HG02973 (cell line): Measurements from ENCODE around the gene IL3RA.
"Not testable (repeated sequence)": the region's sequence is repeated elsewhere in the genome, so short reads cannot be mapped to it uniquely, and the experiment has no call there.

Experiments
- ATAC-seq: cut with Tn5 transposase; IDR thresholded peaks from one replicate; pipeline ENCODE4 v1.9.1; 2021; ENCODE audit warnings: moderate library complexity; ENCODE audit not compliant: unreplicated experiment

IL3RA gene

GRCh38 chrX:1336331-1336943, at the start of gene IL3RA:
TSS of gene IL3RA (plus strand) at chrX:1336785. CDS start at chrX:1341766, 4,981 bp downstream.
- peak; percentile 53 for ATAC-seq

DNA sequence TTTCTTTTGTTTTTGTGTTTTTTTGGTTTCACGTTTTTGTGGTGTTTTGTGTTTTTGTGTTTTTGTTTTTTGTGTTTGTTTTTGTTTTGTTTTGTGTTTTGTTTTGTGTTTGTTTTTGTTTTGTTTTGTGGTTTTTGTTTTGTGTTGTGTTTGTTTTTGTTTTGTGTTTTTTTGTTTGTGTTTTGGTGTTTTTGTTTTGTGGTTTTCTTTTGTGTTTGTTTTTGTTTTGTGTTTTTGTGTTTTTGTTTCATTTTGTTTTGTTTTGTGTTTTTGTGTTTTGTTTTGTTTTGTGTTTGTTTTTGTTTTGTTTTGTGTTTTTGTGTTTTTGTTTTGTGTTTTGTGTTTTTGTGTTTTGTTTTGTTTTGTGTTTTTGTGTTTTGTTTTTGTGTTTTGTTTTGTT, 47.0 kb upstream of the IL3RA start:
- ATAC-seq, result no peak

DNA sequence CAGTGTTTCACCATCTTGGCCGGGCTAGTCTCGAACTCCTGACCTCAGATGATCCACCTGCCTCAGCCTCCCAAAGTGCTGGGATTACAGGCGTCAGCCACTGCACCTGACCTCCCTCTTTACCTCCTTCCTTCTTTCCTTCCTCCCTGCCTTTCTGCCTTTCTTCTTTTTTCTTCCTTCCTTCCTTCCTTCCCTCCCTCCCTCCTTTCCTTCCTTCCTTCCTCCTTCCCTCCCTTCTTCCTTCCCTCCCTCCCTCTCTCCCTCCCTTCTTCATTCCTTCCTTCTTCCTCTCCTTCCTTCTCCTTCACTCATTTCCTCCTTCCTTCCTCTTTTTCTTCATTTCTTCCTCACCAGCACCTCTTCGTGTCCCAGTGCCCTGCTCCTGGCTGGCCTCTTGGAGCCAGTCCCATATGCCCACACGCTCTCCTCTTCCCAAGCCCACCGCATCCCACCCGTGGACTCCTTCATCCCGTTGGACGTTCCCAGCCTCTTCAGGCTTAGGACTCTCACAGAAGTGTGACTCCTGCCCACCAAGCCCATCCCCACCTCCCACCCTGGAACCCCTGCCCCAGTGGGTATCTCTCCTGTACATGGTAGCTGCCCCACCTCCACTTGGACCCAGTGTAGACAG, 45.4 kb upstream of the IL3RA start:
- ATAC-seq, result no peak

DNA sequence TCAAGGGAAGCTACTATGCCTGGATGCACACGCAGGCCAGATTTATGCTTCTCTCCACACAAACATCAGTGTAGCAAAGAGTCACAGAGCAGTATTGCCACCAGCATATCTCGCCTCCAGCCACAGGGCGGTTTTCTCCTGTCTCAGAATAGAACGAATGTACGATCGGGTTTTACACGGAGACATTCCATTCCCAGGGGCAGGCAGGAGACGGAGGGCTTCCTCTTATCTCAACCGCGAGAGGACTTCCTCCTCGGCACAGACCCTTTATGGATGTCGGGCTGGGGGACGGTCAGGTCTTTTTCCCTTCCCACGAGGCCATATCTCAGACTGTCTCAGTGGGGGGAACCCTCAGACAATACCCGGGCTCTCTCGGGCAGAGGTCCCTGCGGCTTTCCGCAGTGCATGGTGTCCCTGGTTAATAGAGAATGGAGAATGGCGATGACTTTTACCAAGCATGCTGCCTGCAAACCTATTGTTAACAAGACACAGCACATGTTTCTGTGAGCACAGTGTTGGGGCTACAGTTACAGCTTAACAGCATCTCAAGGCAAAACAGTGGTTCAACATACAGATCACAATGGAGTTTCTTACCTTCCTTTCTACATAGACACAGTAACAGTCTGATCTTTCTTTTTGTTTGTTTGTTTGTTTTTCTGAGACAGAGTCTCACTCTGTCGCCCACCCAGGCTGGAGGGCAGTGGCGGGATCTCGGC, 43.9 kb upstream of the IL3RA start:
- ATAC-seq, result no peak

DNA sequence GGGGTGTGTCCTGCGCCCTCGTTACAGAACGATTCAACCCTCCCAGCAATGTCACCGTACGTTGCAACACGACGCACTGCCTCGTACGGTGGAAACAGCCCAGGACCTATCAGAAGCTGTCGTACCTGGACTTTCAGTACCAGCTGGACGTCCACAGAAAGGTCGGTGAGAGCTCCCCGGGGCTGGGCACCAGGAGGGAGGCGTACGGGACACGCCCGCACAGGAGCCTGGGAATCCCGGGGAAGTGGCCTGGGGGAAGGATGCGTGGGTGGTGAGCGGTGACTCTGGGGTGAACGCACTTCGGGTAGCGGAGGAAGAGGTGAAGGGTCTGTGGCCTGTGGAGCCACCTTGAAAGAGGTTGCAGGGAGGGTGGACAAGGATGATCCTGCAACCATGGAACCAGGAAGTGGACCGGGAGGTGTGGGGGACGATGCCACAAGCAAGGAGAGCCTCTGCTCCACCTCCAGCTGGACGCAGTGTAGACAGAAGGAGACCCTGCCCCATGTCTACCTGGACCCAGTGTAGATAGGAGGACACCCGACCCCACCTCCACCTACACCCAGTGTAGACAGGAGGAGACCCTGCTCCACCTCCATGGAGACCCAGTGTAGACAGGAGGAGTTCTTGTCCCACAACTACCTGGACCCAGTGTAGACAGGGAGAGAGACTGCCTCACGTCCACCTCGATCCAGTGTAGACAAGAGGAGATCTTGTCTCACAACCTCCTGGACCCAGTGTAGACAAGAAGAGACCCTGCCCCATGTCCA, 42.1 kb upstream of the IL3RA start:
- no peak for ATAC-seq

- no peak for ATAC-seq
These were observed 41.0 kb upstream of the IL3RA start for GRCh38 chrX:1295550-1295949.

- ATAC-seq, result not testable (repeated sequence)
These were observed 39.0 kb upstream of the IL3RA start for GRCh38 chrX:1297591-1297990.

- no peak for ATAC-seq
These were observed 36.1 kb upstream of the IL3RA start for GRCh38 chrX:1300449-1300848.

GRCh38 chrX:1305411-1305810, 31.2 kb upstream of the IL3RA start:
- ATAC-seq, result no peak

- ATAC-seq, result no peak
These were observed 29.5 kb upstream of the IL3RA start for GRCh38 chrX:1306909-1307625.

DNA sequence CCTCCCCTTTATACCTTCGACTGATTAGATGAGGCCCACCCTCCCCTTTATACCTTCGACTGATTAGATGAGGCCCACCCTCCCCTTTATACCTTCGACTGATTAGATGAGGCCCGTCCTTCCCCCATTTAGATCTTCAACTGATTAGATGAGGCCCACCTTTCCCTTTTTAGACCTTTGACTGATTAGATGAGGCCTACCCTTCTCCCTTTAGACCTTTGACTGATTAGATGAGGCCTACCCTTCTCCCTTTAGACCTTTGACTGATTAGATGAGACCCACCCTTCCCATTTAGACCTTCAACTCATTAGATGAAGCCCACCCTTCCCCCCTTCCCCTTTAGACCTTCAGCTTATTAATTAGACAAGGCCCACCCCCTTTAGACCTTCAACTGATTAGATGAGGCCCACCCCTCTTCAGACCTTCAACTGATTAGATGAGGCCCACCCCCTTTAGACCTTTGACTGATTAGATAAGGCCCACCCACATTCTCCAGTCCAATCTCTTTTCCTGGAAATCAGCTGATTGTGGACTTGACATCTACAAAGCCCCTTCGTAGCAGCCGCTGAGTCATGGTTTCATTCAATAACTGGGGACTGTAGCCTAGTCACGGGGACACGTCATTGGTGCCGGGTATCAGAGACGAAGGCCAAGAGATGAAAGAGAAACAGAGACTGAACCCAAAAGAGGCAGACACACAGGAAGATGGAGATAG, 28.8 kb upstream of the IL3RA start:
- ATAC-seq, result no peak

GRCh38 chrX:1308476-1308875, 28.1 kb upstream of the IL3RA start:
- ATAC-seq, result no peak

GRCh38 chrX:1308917-1309316, 27.7 kb upstream of the IL3RA start:
- ATAC-seq, result not testable (repeated sequence)

GRCh38 chrX:1313788-1314187, 22.8 kb upstream of the IL3RA start:
- no peak for ATAC-seq

DNA sequence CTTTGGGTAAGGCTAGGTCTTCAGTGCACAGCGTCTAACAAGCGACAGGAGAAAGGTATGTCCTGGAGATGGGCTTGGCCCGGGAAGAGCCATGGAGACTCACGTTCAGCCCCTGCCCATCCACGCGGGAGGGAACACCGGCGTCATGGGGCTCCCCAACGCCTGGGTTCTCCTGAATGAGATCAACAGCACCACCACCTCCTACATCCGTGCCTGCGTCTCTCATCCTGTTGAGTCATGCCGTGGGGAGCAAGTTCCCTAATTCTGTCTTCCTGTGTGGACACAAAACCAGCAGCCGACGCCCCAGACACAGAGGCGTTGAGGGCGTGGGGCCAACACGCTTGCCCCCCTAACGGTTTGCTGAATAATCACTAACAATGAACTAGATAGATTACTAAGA, 20.1 kb upstream of the IL3RA start:
- ATAC-seq, result no peak

DNA sequence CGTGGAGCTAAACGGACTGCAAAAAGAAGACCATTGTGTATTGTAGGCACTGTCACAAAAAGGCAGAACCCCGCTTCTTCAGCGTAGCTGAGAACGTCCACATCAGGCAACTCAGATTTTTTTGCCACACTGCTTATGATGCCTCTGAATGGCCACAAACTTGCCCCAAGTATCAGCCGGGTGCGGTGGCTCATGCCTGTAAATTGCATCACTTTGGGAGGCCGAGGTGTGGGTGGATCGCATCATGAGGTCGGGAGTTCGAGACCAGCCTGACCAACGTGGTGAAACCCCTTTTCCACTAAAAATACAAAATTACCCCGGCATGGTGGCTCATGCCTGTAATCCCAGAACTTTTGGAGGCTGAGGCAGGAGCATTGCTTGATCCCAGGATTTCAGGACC, 14.9 kb upstream of the IL3RA start:
- no peak for ATAC-seq

DNA sequence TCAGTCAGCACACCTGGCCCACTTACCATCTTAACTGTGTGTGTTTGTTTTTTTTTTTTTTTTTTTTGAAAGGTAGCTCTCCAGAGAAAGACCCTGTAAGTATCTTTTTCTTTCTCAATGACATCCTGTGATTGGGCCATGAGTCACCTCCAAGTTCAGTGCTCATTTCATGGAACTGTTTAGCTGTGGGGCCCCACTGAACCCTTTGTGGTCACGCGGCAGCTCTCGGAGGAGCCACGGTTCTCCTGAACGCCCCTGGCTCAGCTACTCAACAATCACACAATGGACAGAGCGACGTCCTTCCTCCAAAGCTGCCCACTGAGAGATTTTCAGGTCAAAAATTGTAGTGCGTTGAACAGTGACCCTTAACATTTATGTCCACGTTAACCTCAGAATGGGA, 14.2 kb upstream of the IL3RA start:
- no peak for ATAC-seq

DNA sequence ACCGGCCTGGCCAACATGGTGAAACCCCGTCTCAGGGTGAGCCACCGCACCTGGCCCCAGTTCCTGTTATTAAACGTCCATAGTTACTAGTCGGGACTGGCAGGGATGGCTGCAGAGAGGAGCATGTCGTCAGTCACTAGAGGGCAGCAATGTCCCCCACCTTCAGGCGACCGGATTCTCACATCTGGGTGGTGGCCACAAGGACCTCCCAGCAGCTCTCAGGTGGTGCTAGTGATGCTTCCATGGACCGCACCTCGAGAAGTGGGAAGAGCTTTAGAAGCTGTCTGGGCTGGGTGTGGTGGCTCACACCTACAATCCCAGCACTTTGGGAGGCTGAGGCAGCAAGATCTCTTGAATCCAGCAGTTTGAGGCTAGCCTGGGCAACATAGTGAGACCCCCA, 13.3 kb upstream of the IL3RA start:
- ATAC-seq, result no peak

DNA sequence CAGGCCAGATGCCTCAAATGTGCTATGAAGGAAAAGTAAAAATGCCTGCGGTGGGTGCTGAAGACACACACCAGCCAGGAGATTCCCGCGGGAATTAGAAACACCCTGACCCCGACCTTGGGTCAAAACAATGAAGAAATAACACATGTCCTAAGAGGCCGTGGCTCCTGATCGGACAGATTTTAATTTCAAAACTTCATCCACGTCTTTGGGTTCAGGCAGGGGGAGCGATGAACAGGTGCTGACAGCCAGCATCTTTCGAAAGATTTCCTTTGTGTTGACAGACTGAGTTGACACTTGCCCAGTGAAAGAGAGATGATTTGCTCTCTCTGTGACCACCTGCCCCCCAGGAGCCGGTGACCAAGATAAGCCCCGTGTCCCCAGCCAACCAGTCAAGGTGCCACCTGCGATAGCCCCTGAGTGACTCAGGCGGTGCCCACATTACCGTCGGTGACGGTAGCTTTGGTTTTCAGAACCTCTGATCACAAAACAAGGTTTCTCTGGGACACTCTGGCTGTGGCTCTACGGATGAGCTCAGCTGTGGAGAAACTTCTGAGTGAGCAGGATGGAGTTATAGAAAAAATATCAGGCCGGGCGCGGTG, 11.0 kb upstream of the IL3RA start:
- ATAC-seq, result no peak
